ENCODE measurements around the gene SLC31A1.

SLC31A1 gene

DNA sequence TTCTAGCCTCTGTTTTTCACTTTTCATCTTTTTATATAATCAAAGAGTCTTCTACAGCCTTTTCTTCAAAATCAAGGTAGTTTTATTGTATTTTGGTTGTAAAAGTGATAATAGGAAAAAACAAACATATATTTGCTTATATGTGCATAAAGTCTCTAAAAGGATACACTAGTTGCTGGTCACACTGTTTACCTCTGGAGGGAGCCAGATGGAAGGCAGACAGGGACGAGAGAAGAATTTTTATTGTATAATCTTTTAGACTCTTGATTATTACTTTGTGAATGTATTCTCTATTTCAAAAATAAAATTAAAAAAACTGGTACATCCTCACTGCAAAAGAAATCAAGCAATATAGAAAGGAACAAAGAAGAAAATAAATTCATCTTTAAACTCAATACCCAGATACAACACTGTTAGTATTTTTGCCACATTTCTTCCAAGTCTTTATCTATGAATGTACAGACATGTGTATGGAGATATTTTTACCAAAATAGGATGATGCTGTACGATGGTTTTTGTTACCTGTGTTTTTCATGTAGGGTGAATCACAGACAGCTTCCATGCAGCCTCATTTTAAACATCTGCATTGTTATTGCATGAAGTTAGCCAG, 88.0 kb downstream of the SLC31A1 start:
- DNase-seq: peak; percentile 46

DNA sequence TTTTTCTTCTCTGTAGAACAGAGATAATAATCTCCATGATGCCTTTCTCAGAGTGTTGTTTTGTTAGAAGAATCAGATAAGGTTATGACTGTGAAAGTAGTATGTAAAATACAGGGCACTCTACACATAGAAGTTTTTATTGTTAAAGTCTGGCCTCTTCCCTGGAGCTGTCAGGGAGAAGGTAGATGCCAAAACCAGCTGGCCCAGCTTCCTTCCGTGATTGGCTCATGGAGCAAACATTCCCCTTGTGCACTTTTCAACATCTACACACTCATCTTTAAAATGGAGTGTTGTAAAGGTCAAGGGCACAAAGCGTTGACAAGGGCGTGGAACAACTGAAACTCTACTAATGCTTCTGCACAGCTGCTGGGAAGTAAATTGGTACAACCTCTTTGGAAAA, 89.2 kb downstream of the SLC31A1 start:
- no peak for DNase-seq

DNA sequence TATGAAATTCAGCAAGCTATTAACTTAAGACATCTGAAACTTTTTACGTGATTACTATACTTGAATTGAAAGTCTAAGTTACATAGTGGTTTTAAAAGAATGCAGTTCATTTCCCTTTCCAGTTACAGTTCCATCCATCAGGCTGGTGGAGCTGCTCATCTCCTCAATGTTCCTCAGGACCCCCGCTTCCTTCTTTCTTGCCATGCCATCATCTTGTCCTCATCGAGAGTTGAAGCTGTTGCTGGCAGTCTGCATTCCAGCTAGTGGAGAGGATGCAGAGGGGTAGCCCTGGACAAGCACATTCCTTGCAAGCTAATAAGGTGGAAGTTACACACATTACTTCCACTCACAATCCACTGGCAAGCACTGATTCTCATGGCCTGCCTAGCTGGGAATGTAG, 90.6 kb downstream of the SLC31A1 start:
- peak; percentile 11 for DNase-seq

DNA sequence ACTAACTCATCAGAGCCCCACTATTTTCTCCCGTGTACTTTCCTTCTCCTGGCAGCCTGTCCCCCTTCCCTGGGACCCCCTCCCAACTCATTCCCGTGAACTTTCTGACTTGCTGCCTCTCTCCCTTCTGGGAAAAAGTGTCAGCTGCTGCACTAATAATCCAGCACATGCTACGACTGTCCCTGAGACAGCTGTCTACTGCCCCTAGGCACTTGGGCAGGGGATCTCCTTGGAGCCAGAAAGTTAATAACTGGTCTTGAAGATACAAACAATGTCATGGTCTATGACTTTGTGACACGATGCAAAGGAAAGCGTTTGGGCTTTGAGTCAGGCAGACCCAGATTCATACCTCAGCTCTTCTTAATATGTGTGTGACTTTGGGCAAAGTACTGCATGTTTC, 91.9 kb downstream of the SLC31A1 start:
- DNase-seq: no peak
